WTC11 (cell line): ENCODE measurements around the gene RABGEF1.
"Not testable (repeated sequence)": the region's sequence is repeated elsewhere in the genome, so short reads cannot be mapped to it uniquely, and the experiment has no call there.

Experiments
- CREB1 ChIP-seq: sonication (generic); formaldehyde crosslinking; IDR thresholded peaks from 2 replicates; pipeline ENCODE4 v1.8.0; 2023; ENCODE audit warnings: mild to moderate bottlenecking, missing genetic modification reagents
- CREM ChIP-seq: sonication (generic); formaldehyde crosslinking; IDR thresholded peaks from 2 replicates; pipeline ENCODE4 v1.8.1; 2022; ENCODE audit warnings: mild to moderate bottlenecking, missing genetic modification reagents, moderate library complexity
- JUN ChIP-seq: sonication (generic); formaldehyde crosslinking; IDR thresholded peaks from 2 replicates; pipeline ENCODE4 v1.8.0; 2023; ENCODE audit warnings: mild to moderate bottlenecking, missing genetic modification reagents
- MYBL2 ChIP-seq: sonication (generic); formaldehyde crosslinking; IDR thresholded peaks from 2 replicates; pipeline ENCODE4 v1.8.1; 2023; ENCODE audit warnings: mild to moderate bottlenecking, moderate library complexity, missing genetic modification reagents
- NFYB ChIP-seq: sonication (generic); formaldehyde crosslinking; conservative IDR thresholded peaks from 2 replicates; pipeline ENCODE4 v1.8.0; 2022; ENCODE audit warnings: low read depth, missing genetic modification reagents
- NR2C2 ChIP-seq: sonication (generic); formaldehyde crosslinking; IDR thresholded peaks from 2 replicates; pipeline ENCODE4 v1.8.0; 2022; ENCODE audit warnings: mild to moderate bottlenecking, missing genetic modification reagents
- TCF7 ChIP-seq: sonication (generic); formaldehyde crosslinking; IDR thresholded peaks from 2 replicates; pipeline ENCODE4 v1.8.0; 2022; ENCODE audit warnings: mild to moderate bottlenecking, low read depth, missing genetic modification reagents, moderate library complexity
- TP53 ChIP-seq: sonication (generic); formaldehyde crosslinking; IDR thresholded peaks from 2 replicates; pipeline ENCODE4 v1.8.1; 2023; ENCODE audit warnings: mild to moderate bottlenecking, missing genetic modification reagents
- ZBTB21 ChIP-seq: sonication (generic); formaldehyde crosslinking; IDR thresholded peaks from 2 replicates; pipeline ENCODE4 v1.8.1; 2023; ENCODE audit warnings: mild to moderate bottlenecking, missing genetic modification reagents, borderline replicate concordance
- TF ChIP-seq, protein P1 (sequence below): fragments of 200-600 bp; IDR thresholded peaks from 2 replicates; pipeline ENCODE4 v1.8.0; 2022; ENCODE audit warnings: antibody characterized with exemption
- TF ChIP-seq, protein P2 (sequence below): sonication (generic); formaldehyde crosslinking; IDR thresholded peaks from 2 replicates; pipeline ENCODE4 v1.8.1; 2022; ENCODE audit warnings: mild to moderate bottlenecking, moderate library complexity, missing genetic modification reagents
- TF ChIP-seq, protein P3 (sequence below): sonication (generic); formaldehyde crosslinking; IDR thresholded peaks from 2 replicates; pipeline ENCODE4 v1.8.1; 2022; ENCODE audit warnings: missing genetic modification reagents, borderline replicate concordance

GRCh38 chr7:66765322-66766025 is 24.9 kb downstream of the RABGEF1 start:
- TF ChIP-seq, protein P1, sequence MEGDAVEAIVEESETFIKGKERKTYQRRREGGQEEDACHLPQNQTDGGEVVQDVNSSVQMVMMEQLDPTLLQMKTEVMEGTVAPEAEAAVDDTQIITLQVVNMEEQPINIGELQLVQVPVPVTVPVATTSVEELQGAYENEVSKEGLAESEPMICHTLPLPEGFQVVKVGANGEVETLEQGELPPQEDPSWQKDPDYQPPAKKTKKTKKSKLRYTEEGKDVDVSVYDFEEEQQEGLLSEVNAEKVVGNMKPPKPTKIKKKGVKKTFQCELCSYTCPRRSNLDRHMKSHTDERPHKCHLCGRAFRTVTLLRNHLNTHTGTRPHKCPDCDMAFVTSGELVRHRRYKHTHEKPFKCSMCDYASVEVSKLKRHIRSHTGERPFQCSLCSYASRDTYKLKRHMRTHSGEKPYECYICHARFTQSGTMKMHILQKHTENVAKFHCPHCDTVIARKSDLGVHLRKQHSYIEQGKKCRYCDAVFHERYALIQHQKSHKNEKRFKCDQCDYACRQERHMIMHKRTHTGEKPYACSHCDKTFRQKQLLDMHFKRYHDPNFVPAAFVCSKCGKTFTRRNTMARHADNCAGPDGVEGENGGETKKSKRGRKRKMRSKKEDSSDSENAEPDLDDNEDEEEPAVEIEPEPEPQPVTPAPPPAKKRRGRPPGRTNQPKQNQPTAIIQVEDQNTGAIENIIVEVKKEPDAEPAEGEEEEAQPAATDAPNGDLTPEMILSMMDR = not testable (repeated sequence)
- not testable (repeated sequence) for TF ChIP-seq TCF7; NFYB (CRISPR knock-in tag); NR2C2 (CRISPR knock-in tag); JUN (CRISPR knock-in tag); TP53 (CRISPR knock-in tag); CREB1 (CRISPR knock-in tag); CREM; ZBTB21 (CRISPR knock-in tag); MYBL2
- TF ChIP-seq, protein P2, sequence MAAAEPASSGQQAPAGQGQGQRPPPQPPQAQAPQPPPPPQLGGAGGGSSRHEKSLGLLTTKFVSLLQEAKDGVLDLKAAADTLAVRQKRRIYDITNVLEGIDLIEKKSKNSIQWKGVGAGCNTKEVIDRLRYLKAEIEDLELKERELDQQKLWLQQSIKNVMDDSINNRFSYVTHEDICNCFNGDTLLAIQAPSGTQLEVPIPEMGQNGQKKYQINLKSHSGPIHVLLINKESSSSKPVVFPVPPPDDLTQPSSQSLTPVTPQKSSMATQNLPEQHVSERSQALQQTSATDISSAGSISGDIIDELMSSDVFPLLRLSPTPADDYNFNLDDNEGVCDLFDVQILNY (CRISPR knock-in tag) = not testable (repeated sequence)
- TF ChIP-seq, protein P3, sequence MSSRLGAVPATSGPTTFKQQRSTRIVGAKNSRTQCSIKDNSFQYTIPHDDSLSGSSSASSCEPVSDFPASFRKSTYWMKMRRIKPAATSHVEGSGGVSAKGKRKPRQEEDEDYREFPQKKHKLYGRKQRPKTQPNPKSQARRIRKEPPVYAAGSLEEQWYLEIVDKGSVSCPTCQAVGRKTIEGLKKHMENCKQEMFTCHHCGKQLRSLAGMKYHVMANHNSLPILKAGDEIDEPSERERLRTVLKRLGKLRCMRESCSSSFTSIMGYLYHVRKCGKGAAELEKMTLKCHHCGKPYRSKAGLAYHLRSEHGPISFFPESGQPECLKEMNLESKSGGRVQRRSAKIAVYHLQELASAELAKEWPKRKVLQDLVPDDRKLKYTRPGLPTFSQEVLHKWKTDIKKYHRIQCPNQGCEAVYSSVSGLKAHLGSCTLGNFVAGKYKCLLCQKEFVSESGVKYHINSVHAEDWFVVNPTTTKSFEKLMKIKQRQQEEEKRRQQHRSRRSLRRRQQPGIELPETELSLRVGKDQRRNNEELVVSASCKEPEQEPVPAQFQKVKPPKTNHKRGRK = not testable (repeated sequence)
